ENCODE data around the gene TYW3. TPM values are rescaled to one million over a fixed set of nuclear protein-coding genes. Genes with fewer than 3 reads are reported as not detected.

Gene TYW3
- total RNA-seq, result 12.6 and 20.7 TPM in 2 replicates

- TF ChIP-seq CTCF (IDR thresholded peaks at IDR 0.05; ENCODE audit: insufficient read depth, low read depth, low read length), result no peak
- peak; percentile 95 for DNase-seq (ENCODE audit: low read depth)
- H3K4me3 ChIP-seq (ENCODE audit: low read depth, low read length), result peak within 1 kb of the TSS; percentile 89
These were observed at the start of gene TYW3, which contains the start of gene CRYZ for GRCh38 chr1:74732960-74733603. Gene TYW3 (plus strand): TSS chr1:74733152. CDS start chr1:74733245, 93 bp downstream. Gene CRYZ (minus strand): TSS chr1:74733050. CDS start chr1:74724821, 8,229 bp downstream.

GRCh38 chr1:74683656-74684055, 49.3 kb upstream of the TYW3 start:
- no peak overlapping the region for H3K4me3 ChIP-seq (ENCODE audit: low read depth, low read length)
- TF ChIP-seq CTCF (IDR thresholded peaks at IDR 0.05; ENCODE audit: insufficient read depth, low read depth, low read length), result no peak
- DNase-seq (ENCODE audit: low read depth), result no peak

GRCh38 chr1:74684301-74684700, 48.7 kb upstream of the TYW3 start:
- DNase-seq (ENCODE audit: low read depth), result no peak
- no peak overlapping the region for H3K4me3 ChIP-seq (ENCODE audit: low read depth, low read length)
- no peak for TF ChIP-seq CTCF (IDR thresholded peaks at IDR 0.05; ENCODE audit: insufficient read depth, low read depth, low read length)

GRCh38 chr1:74686928-74687327, 46.0 kb upstream of the TYW3 start:
- TF ChIP-seq CTCF (IDR thresholded peaks at IDR 0.05; ENCODE audit: insufficient read depth, low read depth, low read length), result no peak
- DNase-seq (ENCODE audit: low read depth), result no peak

GRCh38 chr1:74689621-74690363, 43.2 kb upstream of the TYW3 start:
- peak; percentile 77 for TF ChIP-seq CTCF (IDR thresholded peaks at IDR 0.05; ENCODE audit: insufficient read depth, low read depth, low read length)
- no peak overlapping the region for H3K4me3 ChIP-seq (ENCODE audit: low read depth, low read length)
- DNase-seq (ENCODE audit: low read depth), result peak; percentile 64

More at GRCh38 chr1:74686928-74687327, 46.0 kb upstream of the TYW3 start:
- no peak overlapping the region for H3K4me3 ChIP-seq (ENCODE audit: low read depth, low read length)

GRCh38 chr1:74690364-74690696, 42.6 kb upstream of the TYW3 start:
- no peak for TF ChIP-seq CTCF (IDR thresholded peaks at IDR 0.05; ENCODE audit: insufficient read depth, low read depth, low read length)
- no peak overlapping the region for H3K4me3 ChIP-seq (ENCODE audit: low read depth, low read length)
- DNase-seq (ENCODE audit: low read depth), result no peak
